Stimulated activated memory B cell treated with anti-CD40 and anti-IgM and Interleukin-4, amounts not matched to agents 10 μg/mL and 1 μg/mL and 100 μg/mL, for 72 hours (primary cell): ENCODE data around the gene RPH3AL.

Experiments
- ATAC-seq: fragments of 150-1000 bp; cut with Tn5 transposase; 2 replicates; pipeline ENCODE4 v1.10.0; 2021
- H3K27ac Mint-ChIP-seq: one replicate; pipeline ENCODE4 v1.8.0; 2022; ENCODE audit warnings: mild to moderate bottlenecking, mixed read lengths
- H3K27me3 Mint-ChIP-seq: one replicate; pipeline ENCODE4 v1.8.0; 2022; ENCODE audit warnings: mixed read lengths
- H3K36me3 Mint-ChIP-seq: one replicate; pipeline ENCODE4 v1.8.0; 2022; ENCODE audit warnings: mixed read lengths
- H3K4me1 Mint-ChIP-seq: one replicate; pipeline ENCODE4 v1.8.0; 2022; ENCODE audit warnings: mixed read lengths
- H3K4me3 Mint-ChIP-seq: one replicate; pipeline ENCODE4 v1.8.0; 2022; ENCODE audit warnings: mild to moderate bottlenecking, moderate library complexity, mixed read lengths
- H3K9me3 Mint-ChIP-seq: one replicate; pipeline ENCODE4 v1.8.0; 2022; ENCODE audit warnings: mixed read lengths

The RPH3AL gene

DNA sequence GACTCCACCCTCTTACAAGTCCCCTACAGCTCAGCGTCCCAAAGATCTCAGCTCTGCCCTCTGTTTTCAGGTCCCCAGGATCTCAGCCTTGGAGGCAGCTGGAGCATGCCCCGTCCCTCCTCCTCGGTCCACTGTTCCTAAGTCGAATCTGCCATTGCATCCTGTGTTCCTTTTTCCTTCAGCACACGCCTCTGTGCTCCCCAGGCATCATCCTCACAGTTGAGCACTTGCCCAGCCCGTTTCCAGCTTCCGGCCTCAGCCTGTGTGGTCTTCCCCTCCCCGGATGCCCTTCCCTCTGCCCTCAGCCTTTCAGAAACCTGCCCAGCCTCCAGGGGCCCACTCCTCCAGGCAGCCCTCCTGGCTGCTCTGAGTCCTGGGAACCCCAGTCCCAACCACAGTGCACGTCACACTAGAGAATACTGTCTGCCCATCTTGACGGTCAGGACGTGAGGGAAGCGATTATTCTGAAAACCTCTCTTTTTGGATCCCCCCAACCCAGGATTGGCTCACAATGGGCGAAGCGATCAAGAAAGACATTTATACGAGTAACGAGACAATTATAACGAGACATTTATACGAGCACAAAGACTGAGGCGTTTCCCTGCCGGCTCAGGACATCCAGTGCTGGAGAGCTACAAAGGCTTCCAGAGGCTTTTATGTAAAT, 41.4 kb downstream of the RPH3AL start:
- H3K9me3 Mint-ChIP-seq, result peaks cover 14% of the 10 kb centered on the region
- no peak overlapping the region for H3K27ac Mint-ChIP-seq
- no peaks in the 10 kb centered on the region for H3K36me3 Mint-ChIP-seq
- no peaks in the 10 kb centered on the region for H3K27me3 Mint-ChIP-seq
- H3K4me3 Mint-ChIP-seq, result no peak overlapping the region
- H3K4me1 Mint-ChIP-seq, result no peaks in the 10 kb centered on the region
- no peak for ATAC-seq

GRCh38 chr17:310111-311010, 42.2 kb downstream of the RPH3AL start:
- Mint-ChIP-seq H3K36me3 (no peaks in the 10 kb centered on the region), H3K27me3 (no peaks in the 10 kb centered on the region), H3K9me3 (peaks cover 8% of the 10 kb centered on the region), H3K4me3 (no peak overlapping the region), H3K4me1 (no peaks in the 10 kb centered on the region), H3K27ac (no peak overlapping the region)
- no peak for ATAC-seq

DNA sequence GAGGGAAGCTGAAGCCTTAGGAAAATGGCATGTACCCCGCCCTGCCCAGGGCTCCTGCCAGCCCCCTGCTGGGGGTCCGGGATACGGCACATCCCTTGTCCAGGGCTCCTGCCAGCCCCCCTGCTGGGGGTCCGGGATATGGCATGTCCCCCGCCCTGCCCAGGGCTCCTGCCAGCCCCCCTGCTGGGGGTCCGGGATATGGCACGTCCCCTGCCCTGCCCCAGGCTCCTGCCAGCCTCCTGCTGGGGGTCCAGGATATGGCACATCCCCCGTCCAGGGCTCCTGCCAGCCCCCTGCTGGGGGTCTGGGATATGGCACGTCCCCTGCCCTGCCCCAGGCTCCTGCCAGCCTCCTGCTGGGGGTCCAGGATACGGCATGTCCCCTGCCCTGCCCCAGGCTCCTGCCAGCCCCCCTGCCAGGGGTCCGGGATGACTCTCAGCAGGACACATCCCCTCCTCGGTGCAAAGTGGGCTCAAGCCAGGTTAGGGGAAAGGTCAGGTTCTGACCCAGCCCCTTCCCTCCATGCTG, 43.2 kb downstream of the RPH3AL start:
- ATAC-seq, result peak; percentile 28
- Mint-ChIP-seq H3K27ac (no peak overlapping the region), H3K4me1 (no peaks in the 10 kb centered on the region), H3K27me3 (no peaks in the 10 kb centered on the region), H3K9me3 (peaks cover under 1% of the 10 kb centered on the region), H3K4me3 (no peak overlapping the region), H3K36me3 (no peaks in the 10 kb centered on the region)

GRCh38 chr17:307741-308507, 44.7 kb downstream of the RPH3AL start:
- no peak overlapping the region for H3K27ac Mint-ChIP-seq
- H3K36me3 Mint-ChIP-seq, result no peaks in the 10 kb centered on the region
- H3K9me3 Mint-ChIP-seq, result no peaks in the 10 kb centered on the region
- H3K4me1 Mint-ChIP-seq, result no peaks in the 10 kb centered on the region
- no peak for ATAC-seq
- H3K4me3 Mint-ChIP-seq, result no peak overlapping the region
- peaks cover 4% of the 10 kb centered on the region for H3K27me3 Mint-ChIP-seq

GRCh38 chr17:307295-307691, 45.3 kb downstream of the RPH3AL start:
- no peak overlapping the region for H3K4me3 Mint-ChIP-seq
- no peaks in the 10 kb centered on the region for H3K9me3 Mint-ChIP-seq
- H3K27me3 Mint-ChIP-seq, result peaks cover 10% of the 10 kb centered on the region
- H3K4me1 Mint-ChIP-seq, result peaks cover 4% of the 10 kb centered on the region
- ATAC-seq, result no peak
- H3K27ac Mint-ChIP-seq, result no peak overlapping the region
- H3K36me3 Mint-ChIP-seq, result no peaks in the 10 kb centered on the region

GRCh38 chr17:306536-307294, 45.9 kb downstream of the RPH3AL start:
- ATAC-seq, result no peak
- Mint-ChIP-seq H3K36me3 (no peaks in the 10 kb centered on the region), H3K27me3 (peaks cover 15% of the 10 kb centered on the region), H3K27ac (no peak overlapping the region), H3K9me3 (no peaks in the 10 kb centered on the region), H3K4me1 (peaks cover 8% of the 10 kb centered on the region), H3K4me3 (no peak overlapping the region)

DNA sequence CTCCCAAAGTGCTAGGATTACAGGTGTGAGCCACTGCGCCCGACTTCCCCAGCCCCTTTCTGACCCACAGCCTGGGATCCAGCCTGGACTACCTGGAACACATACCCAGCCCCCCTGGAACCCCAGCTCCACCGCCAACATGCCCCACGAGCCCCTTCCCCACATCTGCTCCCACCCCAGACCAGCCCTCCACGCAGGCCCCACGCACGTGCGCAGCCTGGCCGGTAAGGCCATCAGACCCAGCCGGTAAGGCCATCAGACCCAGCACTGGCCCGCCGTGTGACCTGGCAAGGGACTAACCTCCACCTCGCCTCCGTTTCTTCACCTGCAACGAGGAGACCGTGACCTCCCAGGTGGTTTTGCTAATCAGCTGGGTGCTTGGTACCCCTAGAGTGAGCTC, 46.5 kb downstream of the RPH3AL start:
- H3K4me3 Mint-ChIP-seq, result no peak overlapping the region
- peaks cover 16% of the 10 kb centered on the region for H3K27me3 Mint-ChIP-seq
- H3K27ac Mint-ChIP-seq, result no peak overlapping the region
- H3K9me3 Mint-ChIP-seq, result no peaks in the 10 kb centered on the region
- no peaks in the 10 kb centered on the region for H3K36me3 Mint-ChIP-seq
- no peak for ATAC-seq
- H3K4me1 Mint-ChIP-seq, result peaks cover 8% of the 10 kb centered on the region

DNA sequence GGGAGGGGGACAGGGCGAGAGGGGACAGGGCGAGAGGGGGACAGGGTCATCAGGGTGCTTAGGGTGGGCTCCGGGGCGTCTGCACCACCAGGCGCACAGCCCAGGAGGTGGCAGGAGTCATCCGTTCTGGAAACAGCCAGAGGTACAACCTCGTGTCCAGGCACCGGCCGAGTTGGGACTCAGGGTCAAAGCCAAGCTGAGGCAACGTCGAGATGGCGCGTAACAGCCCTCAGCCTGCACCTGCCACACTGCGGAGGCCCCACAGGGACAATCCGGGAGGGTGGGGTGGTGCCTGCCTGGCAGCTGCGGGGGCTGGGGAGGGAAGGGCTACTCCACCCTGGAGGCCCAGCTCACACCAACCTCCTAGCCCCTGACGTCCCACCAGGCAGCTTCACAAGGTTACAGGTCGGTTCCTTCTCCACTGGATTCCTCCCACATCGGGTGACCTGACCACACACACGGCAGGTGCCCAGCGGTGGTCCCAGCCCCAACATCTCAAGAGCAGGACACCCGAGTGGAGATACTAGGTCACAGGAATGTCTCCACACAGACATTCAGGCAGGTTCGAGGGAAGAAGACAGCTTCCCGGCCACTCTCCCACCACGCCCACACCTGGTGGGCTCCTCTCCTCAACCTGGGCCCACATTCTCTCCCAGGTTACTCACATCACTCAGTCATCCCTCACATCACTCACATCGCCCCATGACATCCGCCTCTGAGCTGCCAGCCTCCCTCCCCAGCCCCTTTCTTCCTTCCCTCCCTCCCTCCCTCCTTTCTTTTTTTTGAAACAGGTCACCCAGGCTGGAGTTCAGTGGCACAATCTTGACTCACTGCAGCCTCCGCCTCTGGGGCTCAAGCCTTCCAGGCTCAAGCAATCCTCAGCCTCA, 47.3 kb downstream of the RPH3AL start:
- Mint-ChIP-seq H3K9me3 (no peaks in the 10 kb centered on the region), H3K4me1 (peaks cover 8% of the 10 kb centered on the region), H3K4me3 (no peak overlapping the region), H3K27ac (no peak overlapping the region), H3K27me3 (peaks cover 22% of the 10 kb centered on the region), H3K36me3 (no peaks in the 10 kb centered on the region)
- ATAC-seq, result peak; percentile 18

- Mint-ChIP-seq H3K4me1 (peaks cover 8% of the 10 kb centered on the region), H3K9me3 (no peaks in the 10 kb centered on the region), H3K27me3 (peaks cover 22% of the 10 kb centered on the region), H3K36me3 (no peaks in the 10 kb centered on the region), H3K4me3 (no peak overlapping the region), H3K27ac (no peak overlapping the region)
- ATAC-seq, result no peak
Observed at GRCh38 chr17:304461-304860, 48.1 kb downstream of the RPH3AL start.

- H3K4me3 Mint-ChIP-seq, result no peak overlapping the region
- ATAC-seq, result no peak
- H3K9me3 Mint-ChIP-seq, result no peaks in the 10 kb centered on the region
- H3K36me3 Mint-ChIP-seq, result no peaks in the 10 kb centered on the region
- no peak overlapping the region for H3K27ac Mint-ChIP-seq
- H3K27me3 Mint-ChIP-seq, result peaks cover 22% of the 10 kb centered on the region
- peaks cover 8% of the 10 kb centered on the region for H3K4me1 Mint-ChIP-seq
Observed at GRCh38 chr17:303168-303567, 49.4 kb downstream of the RPH3AL start.

DNA sequence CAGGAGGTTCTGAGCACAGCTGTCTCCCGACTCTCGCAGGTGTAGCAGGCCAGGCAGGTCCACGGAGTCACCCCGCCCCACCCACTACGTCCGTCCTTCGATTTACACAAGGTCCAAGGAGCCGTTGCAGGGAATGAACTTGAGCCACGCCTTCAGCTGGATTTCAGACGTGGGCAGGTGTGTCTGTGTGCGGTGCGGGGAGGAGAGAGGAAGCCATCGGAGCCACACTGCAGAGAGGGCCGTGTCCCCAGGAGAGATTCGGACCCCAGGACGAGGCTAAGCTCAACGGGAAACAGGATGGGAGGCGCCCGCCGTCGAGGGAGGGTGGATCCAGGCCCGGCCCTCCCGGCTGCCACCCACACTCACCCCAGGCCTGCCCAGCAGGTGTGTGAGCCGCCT, 50.3 kb downstream of the RPH3AL start:
- no peak for ATAC-seq
- Mint-ChIP-seq H3K4me3 (no peak overlapping the region), H3K27ac (no peak overlapping the region), H3K9me3 (no peaks in the 10 kb centered on the region), H3K27me3 (peaks cover 22% of the 10 kb centered on the region), H3K4me1 (peaks cover 8% of the 10 kb centered on the region), H3K36me3 (no peaks in the 10 kb centered on the region)

GRCh38 chr17:301681-302299, 50.8 kb downstream of the RPH3AL start:
- H3K4me3 Mint-ChIP-seq, result no peak overlapping the region
- no peaks in the 10 kb centered on the region for H3K36me3 Mint-ChIP-seq
- H3K4me1 Mint-ChIP-seq, result peaks cover 8% of the 10 kb centered on the region
- H3K9me3 Mint-ChIP-seq, result no peaks in the 10 kb centered on the region
- ATAC-seq, result no peak
- H3K27me3 Mint-ChIP-seq, result peaks cover 22% of the 10 kb centered on the region
- H3K27ac Mint-ChIP-seq, result no peak overlapping the region

DNA sequence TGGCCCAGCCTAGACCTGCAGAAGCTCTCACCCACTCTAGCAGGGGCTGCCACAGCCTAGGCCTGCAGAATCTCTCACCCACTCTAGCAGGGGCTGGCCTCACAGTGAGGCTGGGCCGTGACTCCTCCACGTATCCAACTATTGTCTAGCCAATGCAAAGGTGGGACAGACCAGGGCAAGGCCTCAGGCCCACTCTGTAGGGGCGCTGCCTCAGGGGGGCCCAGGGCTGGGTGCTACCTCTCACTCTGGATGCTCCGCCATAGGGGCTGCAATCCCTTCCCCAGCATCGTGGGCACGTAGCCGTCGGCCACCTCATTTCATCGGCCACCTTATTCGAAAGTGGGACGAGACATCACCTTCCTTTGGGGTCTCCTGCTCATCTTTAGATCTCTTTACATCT, 51.7 kb downstream of the RPH3AL start:
- Mint-ChIP-seq H3K4me3 (no peak overlapping the region), H3K27me3 (peaks cover 22% of the 10 kb centered on the region), H3K27ac (no peak overlapping the region), H3K9me3 (no peaks in the 10 kb centered on the region), H3K4me1 (peaks cover 8% of the 10 kb centered on the region), H3K36me3 (no peaks in the 10 kb centered on the region)
- no peak for ATAC-seq
